ENCODE results near the gene NCAPH2. TPM values are rescaled to one million over a fixed set of nuclear protein-coding genes. Genes with fewer than 3 reads are reported as not detected.

NCAPH2 gene
- polyA plus RNA-seq, result 39.4 TPM

- Mint-ChIP-seq H3K27ac (peak within 1 kb of the TSS; percentile 94 to 98 (median 97)), H3K9me3 (no peaks in the 10 kb centered on the region), H3K27me3 (no peaks in the 10 kb centered on the region), H3K4me1 (peaks cover 9 to 14% (median 10%) of the 10 kb centered on the region in 3 donors), H3K4me3 (peak within 1 kb of the TSS; percentile 94 to 99 (median 96)), H3K36me3 (no peaks in the 10 kb centered on the region)
Measured at GRCh38 chr22:50507991-50508884, at the start of gene NCAPH2. NCAPH2 (plus strand) TSS chr22:50508224; CDS start chr22:50508338, 114 bp downstream.

DNA sequence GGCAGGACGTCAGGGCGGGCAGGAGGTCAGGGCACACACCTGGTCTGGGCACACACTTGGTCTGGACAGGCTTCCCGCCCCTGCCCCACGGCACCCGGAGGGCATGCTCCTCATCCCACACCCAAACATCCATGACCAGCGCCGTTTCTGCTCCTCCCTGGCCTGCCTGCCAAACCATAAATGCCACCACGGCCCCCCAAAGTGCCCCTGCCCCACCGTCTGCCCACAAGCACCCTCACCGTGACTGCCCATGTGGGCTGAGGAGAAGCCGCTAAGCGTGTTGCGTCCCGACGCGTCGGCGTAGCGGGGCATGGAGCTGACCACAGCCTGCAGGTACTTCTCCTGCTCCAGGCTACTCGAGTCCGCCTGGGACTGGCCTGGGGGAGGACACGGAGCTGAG lies 49.0 kb upstream of the NCAPH2 start:
- Mint-ChIP-seq H3K36me3 (peaks cover 3% of the 10 kb centered on the region), H3K4me1 (peaks cover 0 to 6% (median 0%) of the 10 kb centered on the region in 3 donors), H3K9me3 (no peaks in the 10 kb centered on the region), H3K27me3 (no peaks in the 10 kb centered on the region), H3K27ac (no peak overlapping the region), H3K4me3 (no peak overlapping the region)

- H3K9me3 Mint-ChIP-seq, result no peaks in the 10 kb centered on the region
- peak overlapping the region in 1 of 3 donors; percentile 59 for H3K27ac Mint-ChIP-seq
- peaks cover 0 to 6% (median 0%) of the 10 kb centered on the region in 3 donors for H3K4me1 Mint-ChIP-seq
- H3K27me3 Mint-ChIP-seq, result no peaks in the 10 kb centered on the region
- H3K36me3 Mint-ChIP-seq, result peaks cover 2% of the 10 kb centered on the region
- H3K4me3 Mint-ChIP-seq, result no peak overlapping the region
Measured at GRCh38 chr22:50459496-50460140, 48.4 kb upstream of the NCAPH2 start.

DNA sequence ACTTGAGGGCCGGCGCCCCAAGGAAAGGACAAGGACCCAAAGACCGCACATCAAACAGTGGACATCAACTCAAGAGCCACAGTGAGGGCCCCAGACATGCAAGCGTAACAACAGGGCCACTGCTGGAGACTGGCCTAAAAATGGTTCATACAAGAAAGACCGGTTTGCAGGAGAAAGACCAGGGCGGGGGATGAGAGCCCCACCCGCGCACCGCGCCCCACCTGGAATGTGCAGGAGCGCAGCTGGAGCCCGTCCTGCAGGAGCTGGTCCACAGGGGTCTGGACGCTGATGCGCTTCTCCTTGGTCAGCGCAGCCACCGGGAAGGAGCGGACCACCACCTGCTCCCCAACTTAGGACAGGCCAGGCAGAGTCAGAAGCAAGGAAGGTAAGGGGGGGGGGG lies 47.1 kb upstream of the NCAPH2 start:
- Mint-ChIP-seq H3K36me3 (peaks cover 2% of the 10 kb centered on the region), H3K27ac (peak overlapping the region in 2 of 3 donors; percentile 58 to 85), H3K4me1 (peaks cover 0 to 6% (median 0%) of the 10 kb centered on the region in 3 donors), H3K9me3 (no peaks in the 10 kb centered on the region), H3K27me3 (no peaks in the 10 kb centered on the region), H3K4me3 (no peak overlapping the region)

DNA sequence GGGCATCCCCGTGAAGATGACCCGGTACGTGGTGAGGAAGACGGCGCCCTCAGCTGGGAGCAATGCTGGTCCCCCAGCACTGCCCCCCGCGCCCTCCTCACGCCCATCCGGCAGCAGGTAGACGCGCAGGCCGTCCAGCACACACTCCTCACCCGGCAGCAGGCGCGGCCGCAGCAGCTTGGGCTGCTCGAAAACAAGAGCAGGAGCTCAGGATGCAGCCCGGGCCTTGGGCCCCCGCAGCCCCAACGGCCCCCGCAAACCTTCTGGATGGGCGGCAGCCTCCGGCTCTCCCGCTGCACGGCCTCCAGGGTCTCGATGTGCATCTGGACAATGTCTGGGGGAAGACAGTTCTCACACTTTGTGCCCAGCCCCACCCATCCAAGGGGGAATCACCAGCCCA lies 46.5 kb upstream of the NCAPH2 start:
- Mint-ChIP-seq H3K36me3 (peaks cover 2% of the 10 kb centered on the region), H3K27ac (no peak overlapping the region)

DNA sequence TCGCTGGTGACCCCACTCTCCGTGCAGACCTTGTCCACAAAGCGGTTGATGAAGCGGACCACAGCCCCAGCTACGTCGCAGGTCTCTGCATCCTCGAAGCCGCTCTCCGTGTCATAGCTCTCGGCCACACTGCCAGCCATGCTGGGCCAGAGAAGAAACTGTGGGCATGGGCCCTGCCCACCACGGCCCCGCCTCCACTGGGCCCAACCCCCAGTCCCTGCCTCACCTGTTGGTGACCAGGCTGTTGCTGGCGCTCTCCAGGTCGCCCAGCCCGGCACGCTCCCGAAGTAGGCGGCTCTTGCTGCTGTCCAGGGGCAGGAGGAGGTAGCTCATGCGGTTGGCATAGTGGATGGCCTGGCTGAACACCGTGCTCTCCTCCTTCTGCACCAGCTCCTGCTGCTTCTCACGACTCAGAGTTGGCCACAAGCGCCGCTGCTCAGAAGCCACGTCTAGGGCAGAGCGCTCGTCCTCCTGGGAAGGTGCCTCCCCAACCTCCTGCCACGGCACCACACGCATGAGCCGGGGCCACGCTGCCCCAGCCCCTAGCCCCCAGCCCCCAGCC lies 46.0 kb upstream of the NCAPH2 start:
- Mint-ChIP-seq H3K4me1 (peaks cover 3 to 5% (median 4%) of the 10 kb centered on the region in 3 donors), H3K27ac (no peak overlapping the region), H3K4me3 (no peak overlapping the region), H3K27me3 (no peaks in the 10 kb centered on the region), H3K36me3 (peaks cover 2% of the 10 kb centered on the region), H3K9me3 (no peaks in the 10 kb centered on the region)

More for the DNA sequence above, 46.5 kb upstream of the NCAPH2 start:
- peaks cover 0 to 6% (median under 1%) of the 10 kb centered on the region in 3 donors for H3K4me1 Mint-ChIP-seq
- no peak overlapping the region for H3K4me3 Mint-ChIP-seq
- H3K9me3 Mint-ChIP-seq, result no peaks in the 10 kb centered on the region
- no peaks in the 10 kb centered on the region for H3K27me3 Mint-ChIP-seq

DNA sequence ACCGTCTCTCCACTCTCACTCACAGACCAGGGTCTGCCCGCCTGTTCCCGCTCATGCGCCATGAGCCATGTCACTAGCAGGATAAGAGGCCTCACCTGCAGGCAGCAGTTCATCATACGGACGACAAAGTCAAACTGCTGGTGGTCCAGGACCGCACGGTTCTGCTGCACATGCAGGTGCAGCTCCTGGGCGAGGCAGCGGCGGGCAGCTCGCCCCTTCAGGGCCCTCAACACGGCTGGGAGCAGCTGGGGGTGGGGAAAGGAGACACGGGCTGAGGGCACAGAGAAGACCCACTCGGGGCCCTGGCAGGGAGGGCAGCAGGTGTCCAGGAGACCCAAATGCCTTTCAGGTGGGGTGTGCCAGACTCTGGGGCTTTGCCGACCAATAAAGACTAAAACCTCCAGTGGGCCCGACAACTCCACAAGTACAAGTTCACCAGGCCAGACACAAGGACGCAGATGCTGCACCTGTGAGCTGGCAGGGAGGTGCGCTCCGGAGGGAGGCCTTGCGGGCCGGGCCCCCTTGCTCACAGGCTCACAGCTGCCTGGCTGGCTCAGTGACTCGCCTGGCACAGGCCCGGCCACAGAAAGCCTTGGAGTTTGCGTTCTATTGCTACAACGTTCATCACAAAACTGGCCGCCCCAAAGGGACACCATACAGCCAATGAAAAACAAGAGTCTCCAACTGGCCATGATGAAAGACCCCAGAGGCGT lies 44.7 kb upstream of the NCAPH2 start:
- Mint-ChIP-seq H3K36me3 (peaks cover 2% of the 10 kb centered on the region), H3K4me3 (peak overlapping the region in 2 of 4 donors; percentile 40 to 43), H3K27ac (peak overlapping the region in 1 of 3 donors; percentile 80), H3K27me3 (no peaks in the 10 kb centered on the region), H3K4me1 (peaks cover 1 to 5% (median 4%) of the 10 kb centered on the region in 3 donors), H3K9me3 (no peaks in the 10 kb centered on the region)

GRCh38 chr22:50464451-50464850 lies 43.6 kb upstream of the NCAPH2 start:
- Mint-ChIP-seq H3K36me3 (peaks cover 2% of the 10 kb centered on the region), H3K27ac (no peak overlapping the region), H3K4me3 (peak overlapping the region in 1 of 4 donors; percentile 33)

GRCh38 chr22:50465066-50465930 lies 42.7 kb upstream of the NCAPH2 start:
- H3K4me1 Mint-ChIP-seq, result peaks cover 15 to 18% (median 17%) of the 10 kb centered on the region in 3 donors
- no peaks in the 10 kb centered on the region for H3K9me3 Mint-ChIP-seq
- H3K36me3 Mint-ChIP-seq, result peaks cover 2% of the 10 kb centered on the region
- peak overlapping the region in 1 of 3 donors; percentile 56 for H3K27ac Mint-ChIP-seq
- H3K4me3 Mint-ChIP-seq, result peak overlapping the region in 1 of 4 donors; percentile 33
- no peaks in the 10 kb centered on the region for H3K27me3 Mint-ChIP-seq

More at GRCh38 chr22:50464451-50464850, 43.6 kb upstream of the NCAPH2 start:
- H3K27me3 Mint-ChIP-seq, result no peaks in the 10 kb centered on the region
- H3K9me3 Mint-ChIP-seq, result no peaks in the 10 kb centered on the region
- H3K4me1 Mint-ChIP-seq, result peaks cover 9 to 15% (median 11%) of the 10 kb centered on the region in 3 donors

- peak overlapping the region in 2 of 3 donors; percentile 53 to 89 for H3K27ac Mint-ChIP-seq
- H3K36me3 Mint-ChIP-seq, result peaks cover 2% of the 10 kb centered on the region
- H3K27me3 Mint-ChIP-seq, result no peaks in the 10 kb centered on the region
- H3K4me3 Mint-ChIP-seq, result peak overlapping the region in 1 of 4 donors; percentile 80
- H3K9me3 Mint-ChIP-seq, result no peaks in the 10 kb centered on the region
- H3K4me1 Mint-ChIP-seq, result peaks cover 20 to 33% (median 27%) of the 10 kb centered on the region in 3 donors
Measured at GRCh38 chr22:50467341-50467740, 40.7 kb upstream of the NCAPH2 start.

- peaks cover 20 to 37% (median 30%) of the 10 kb centered on the region in 3 donors for H3K4me1 Mint-ChIP-seq
- H3K36me3 Mint-ChIP-seq, result peaks cover 3% of the 10 kb centered on the region
- no peaks in the 10 kb centered on the region for H3K27me3 Mint-ChIP-seq
- H3K4me3 Mint-ChIP-seq, result peak overlapping the region in 3 of 4 donors; percentile 41 to 87 (median 86)
- peak overlapping the region in 2 of 3 donors; percentile 94 to 98 for H3K27ac Mint-ChIP-seq
- no peaks in the 10 kb centered on the region for H3K9me3 Mint-ChIP-seq
Measured at GRCh38 chr22:50467773-50468440, 40.1 kb upstream of the NCAPH2 start.

GRCh38 chr22:50468626-50469025 lies 39.4 kb upstream of the NCAPH2 start:
- no peaks in the 10 kb centered on the region for H3K9me3 Mint-ChIP-seq
- peak overlapping the region in 3 of 4 donors; percentile 58 to 87 (median 86) for H3K4me3 Mint-ChIP-seq
- peaks cover 4% of the 10 kb centered on the region for H3K36me3 Mint-ChIP-seq
- peak overlapping the region; percentile 94 to 98 (median 94) for H3K27ac Mint-ChIP-seq
- peaks cover 26 to 44% (median 36%) of the 10 kb centered on the region in 3 donors for H3K4me1 Mint-ChIP-seq
- no peaks in the 10 kb centered on the region for H3K27me3 Mint-ChIP-seq
